Activated CD8-positive, alpha-beta memory T cell treated with anti-CD3 and anti-CD28 coated beads for 24 hours (primary cell): ENCODE measurements around the gene VAV2.

Experiments used
- DNase-seq: peaks from one replicate; pipeline ENCODE4 v3.0.0-alpha.2; 2020

VAV2 gene

DNA sequence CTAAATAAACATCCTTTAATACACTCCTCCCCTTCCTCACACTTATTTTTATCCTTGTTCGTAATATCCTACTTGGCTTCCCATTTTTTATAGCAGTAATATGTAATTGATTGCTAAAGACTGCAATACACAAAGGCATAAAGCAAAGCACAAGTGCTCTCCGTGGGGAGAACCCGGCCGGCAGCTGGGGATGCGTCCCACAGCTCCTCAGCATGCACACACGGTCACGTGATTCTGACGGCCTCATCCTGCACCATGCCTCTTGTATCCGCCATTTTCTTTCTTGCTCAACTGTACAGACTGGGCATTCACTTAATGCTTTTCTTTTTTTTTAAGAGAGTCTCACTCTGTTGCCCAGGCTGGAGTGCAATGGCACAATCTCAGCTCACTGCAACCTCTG lies 36.0 kb upstream of the VAV2 start:
- no peak for DNase-seq

DNA sequence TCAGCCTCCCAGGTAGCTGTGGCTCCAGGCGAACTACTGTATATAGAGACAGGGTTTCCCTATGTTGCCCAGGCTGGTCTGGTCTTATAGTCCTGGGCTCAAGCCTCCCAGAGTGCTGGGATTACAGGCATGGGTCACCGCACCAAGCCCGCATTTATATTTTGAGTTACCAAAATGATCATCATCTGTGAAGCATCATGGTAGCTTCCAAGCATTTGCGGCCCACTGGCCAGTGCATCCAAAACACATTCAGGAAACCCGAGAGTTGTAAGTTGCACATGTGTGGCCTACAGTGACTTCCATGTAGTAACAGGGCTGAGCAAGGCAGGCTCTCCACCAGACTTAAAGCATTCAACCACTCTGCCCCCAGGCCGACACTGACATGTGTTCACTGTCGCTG lies 35.4 kb upstream of the VAV2 start:
- no peak for DNase-seq

DNA sequence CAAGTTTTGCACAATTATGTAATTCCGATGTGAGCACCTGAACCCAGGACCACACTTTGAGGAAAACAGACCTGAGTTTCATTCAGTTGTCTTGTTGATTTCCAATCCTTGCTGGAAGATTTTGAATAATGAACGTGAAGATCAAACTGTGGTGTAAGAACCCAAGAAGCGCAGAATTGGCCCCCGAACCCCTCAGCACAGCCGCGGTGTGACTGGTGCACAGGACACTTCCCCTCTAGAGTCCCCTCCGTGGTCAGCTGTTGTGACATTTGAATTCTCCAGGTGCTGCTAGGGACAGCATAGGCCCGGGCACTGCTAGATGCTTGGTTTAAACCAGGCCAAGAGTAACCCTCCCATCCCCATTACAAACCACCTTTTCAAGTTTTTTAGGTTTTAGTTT lies 34.9 kb upstream of the VAV2 start:
- no peak for DNase-seq

DNA sequence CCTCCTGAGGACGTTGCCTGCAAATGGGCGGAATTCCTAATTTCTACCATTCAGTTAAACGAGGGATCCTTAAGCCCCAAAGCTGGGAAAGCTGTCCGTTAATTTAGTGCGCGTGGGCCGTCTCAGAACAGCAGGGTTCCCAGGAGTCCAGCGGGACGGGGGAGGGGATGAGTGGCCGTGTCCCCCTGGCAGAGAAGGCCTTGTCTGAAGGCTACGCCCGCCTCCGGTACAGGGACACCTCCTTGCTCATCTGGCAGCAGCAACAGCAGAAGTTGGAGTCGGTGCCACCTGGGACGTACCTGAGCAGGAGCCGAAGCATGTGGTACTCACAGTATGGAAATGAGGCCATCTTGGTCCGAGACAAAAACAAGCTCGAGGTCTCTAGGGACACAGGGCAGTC lies 34.5 kb upstream of the VAV2 start:
- no peak for DNase-seq

DNA sequence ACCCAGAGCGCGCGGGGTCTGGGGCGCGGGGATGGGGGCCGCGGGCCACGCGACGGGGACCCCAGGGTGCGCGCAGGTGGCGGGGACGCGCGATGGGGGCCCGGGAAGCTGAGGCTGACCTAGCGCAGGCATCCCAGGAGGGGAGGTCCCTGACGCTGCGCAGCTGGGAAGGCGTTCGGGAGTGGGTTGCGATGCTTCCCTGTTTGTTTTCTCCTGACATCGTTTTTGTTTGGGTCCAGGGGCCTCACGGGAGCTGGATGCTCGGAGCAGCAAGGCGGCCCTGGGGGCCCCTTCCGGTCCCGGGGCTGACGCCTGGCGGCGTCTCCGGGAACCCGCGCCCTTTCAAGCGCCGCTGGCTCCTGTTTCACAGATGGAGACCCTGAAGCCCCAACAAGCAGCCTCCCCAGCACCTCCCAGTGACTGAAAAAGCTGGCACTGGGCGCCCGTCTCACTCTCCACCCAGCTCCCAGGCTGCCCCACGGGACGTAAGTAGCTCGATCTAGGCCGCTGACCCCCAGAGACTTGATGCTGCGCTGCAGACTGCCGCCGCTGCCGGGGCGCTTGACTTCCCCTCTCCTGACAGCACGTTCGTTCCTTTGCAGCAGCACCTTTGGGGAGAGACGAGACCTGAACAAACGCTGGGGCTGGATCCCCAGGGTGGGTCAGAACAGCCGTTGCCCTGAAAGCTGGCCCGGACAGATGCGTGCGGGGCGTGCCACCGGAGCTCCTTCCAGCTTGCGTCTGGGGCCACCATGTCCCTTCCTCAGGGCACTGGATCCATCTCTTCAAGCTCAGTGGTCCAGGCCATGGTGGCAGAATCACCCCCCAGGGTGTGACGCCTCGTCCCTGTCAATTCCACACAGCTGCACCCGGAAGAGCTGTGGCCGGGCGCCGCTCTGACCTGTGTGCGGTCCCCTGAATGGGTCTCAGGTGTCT lies 33.8 kb upstream of the VAV2 start:
- peak; percentile 81 for DNase-seq

DNA sequence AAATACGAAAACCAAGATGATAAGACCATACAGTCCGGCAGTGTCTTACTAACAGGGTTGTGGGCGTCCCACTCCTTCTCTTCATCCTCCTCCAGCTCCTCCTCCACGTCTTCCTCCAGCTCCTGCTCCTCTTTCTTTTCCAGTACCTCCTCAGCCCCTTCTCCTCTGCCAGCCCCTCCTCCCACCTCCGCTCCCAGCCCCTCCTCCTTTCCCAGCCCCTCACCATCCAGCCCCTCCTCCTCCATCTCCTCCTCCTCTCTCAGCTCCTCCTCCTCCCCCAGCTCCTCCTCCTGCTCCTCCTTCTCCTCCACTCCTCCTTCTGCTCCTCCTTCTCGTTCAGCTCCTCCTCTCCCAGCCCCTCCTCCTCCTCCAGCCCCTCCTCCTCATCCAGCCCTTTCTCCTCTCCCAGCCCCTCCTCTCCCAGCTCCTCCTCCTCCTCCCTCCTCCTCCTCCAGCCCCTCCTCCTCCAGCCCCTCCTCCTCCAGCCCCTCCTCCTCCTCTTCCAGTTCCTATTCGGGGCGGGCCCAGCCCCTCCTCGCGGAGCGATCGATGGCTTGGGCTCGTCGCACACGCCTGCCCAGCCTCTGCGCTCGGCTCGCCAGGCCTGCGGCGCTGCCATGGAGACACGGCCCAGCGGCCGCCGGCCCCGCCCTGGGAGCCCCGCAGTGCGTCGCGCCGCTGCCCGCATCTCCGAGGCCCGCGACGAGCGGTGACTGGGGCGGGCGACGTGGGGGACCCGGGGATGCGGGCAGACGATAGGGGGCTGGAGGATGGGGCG lies 32.9 kb upstream of the VAV2 start, which contains the start of gene BRD3OS:
Gene BRD3OS (plus strand): TSS at position 654 of the 778 bp plus-strand sequence. CDS start 1,267 bp downstream, outside the sequence.
- DNase-seq = peak; percentile 91

DNA sequence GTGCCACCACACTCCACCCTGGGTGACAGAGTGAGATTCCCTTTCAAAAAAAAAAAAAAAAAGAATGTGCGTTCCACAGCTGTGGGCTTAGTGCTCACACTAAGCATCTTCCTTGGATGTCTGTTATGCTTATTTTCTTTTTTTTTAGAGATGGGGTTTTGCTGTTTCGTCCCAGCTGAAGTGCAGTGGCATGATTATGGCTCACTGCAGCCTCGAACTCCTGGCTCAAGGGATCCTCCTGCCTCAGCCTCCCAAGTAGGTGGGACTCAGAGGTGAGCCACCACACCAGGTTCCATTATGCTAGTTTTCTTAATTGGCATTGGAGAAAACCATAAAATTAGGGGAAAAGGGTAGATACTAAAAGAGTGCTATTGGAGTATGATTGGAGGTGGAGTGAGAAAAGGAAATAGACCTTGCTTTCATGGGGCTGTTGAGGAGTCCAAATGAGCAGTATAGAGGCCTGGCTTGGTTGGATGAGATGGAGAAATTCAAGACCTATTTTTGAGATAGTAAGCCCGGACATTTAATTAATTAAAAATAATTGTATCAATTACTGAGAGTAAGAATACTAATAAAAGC lies 32.2 kb upstream of the VAV2 start:
- DNase-seq = no peak

DNA sequence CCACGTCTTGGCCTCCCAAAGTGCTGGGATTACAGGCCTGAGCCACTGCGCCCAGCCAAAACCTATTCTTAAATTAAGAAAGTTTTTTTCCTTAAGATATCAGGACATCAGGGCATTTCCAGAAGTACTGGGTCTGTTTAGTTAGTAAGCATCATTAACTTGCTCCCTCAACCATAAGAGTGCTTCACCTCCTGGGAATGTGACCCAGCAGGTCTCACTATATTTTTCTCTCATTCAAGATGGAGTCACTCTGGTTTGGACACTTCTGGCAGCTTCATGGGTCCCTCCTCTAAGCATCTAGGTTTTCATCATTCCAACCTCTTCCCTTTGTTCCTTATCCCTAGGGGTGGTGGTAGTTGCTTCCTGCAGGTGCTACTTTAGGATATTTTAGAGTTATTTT lies 22.8 kb upstream of the VAV2 start:
- no peak for DNase-seq

DNA sequence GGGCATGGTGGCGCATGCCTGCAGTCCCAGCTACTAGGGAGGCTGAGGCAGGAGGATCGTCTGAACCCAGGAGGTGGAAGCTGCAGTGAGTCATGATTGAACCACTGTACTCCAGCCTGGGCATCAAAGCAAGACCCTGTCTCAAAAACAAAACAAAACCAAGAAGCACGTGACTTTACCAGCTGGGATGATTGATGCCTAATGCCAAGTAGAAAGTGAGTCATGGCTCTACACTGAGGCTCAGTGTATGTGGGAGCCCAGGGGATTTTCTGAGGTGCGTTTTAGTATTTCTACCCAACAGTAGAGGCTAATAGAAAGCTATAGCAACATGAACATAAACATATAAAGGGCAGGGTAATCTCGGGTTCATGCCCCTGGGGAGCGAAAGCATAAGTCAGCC lies 19.3 kb upstream of the VAV2 start:
- DNase-seq = no peak

DNA sequence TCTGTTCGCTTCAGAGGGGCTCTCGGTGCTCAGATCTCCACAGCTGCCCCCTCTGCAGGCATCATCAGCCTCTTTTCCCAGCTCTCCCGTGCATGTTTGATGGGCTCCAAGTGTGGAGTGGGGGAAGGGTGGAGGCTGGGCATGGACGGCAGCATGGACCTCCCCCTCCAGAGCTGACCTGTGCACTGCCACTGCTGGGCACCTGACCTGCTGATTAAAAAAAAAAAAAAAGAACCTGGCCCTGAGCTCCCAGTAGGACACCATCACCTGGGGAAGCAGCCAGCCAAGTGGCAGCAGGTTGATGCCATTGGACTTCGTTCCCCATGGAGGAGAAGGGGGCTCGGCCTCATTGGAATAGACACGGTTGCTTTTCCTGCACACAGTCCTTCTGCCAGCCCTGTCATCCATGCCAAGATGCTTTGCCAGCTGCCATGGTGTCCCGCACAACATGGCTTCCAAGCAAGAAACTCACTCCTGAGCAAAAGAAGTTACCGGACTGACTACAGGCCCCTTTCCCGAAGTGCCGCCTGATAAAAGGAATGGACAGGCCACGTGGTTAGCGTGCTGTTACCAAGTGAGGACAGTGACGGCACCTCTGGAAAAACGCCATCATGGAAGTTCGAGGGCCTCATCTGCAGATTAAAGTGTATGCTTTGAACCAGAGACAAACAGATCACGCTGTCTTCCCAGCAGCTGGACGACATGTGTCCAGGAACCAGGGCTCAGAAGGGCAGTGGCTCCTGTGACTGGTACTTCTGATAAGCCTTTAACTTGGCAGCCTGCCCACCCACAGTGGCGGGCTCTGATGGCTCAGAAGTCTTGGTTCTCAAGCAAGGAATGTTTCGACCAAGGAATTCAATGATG lies 18.4 kb upstream of the VAV2 start:
- DNase-seq = no peak

DNA sequence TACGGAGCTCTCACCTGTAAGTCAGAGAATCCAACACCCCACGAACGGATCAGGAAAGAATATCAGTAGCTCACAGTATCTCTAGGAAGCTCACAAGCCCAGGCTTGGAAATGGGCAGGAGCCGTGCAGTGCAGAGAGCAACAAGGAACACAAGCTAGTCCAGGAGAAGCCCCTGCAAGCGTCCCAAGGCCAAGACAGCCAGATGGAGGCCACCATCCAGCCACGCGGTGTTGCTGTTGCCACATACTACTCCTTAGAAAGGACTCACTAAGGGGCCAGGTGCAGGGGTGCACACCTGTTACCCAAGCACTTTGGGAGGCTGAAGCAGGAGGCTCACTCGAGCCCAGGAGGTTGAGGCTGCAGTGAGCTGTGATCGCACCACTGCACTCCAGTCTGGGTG lies 15.4 kb upstream of the VAV2 start:
- no peak for DNase-seq

DNA sequence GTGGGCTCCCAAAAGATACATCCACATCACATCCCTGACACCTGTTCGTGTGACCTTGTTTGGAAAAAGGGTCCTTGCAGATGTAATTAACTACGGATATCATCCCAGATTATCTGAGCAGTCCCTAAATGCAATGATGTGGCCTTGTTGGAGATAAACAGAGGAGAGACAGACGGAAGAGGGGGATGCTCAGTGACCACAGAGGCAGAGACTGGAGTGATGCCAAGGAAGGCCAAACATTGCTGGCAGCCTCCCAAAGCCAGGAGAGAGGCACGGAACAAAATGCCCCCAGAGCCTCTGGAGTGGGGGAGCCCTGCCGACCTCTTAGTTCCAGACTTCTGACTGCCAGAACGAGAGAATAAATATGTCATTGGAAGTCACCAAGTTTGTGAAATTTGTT lies 15.0 kb upstream of the VAV2 start:
- no peak for DNase-seq

DNA sequence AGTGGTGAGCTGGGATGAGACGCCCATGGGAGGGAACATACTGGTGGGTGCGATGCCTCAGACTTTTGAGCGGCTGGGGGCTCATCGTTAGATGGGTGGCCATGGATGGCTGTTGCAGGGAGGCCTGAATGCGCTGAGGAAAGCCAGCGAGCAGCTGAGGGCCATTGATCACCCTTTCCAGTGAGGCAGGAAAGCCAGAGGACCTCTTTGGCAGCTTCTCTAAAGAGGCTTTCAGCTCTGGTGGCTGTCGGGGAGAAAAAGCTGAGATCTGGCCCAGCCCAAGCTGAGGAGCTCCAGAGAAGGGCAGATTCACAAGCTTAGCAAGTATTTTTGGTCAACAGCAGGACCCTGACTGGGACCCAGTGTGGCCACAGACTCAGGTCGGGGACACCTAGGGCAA lies 13.3 kb upstream of the VAV2 start:
- DNase-seq = no peak

DNA sequence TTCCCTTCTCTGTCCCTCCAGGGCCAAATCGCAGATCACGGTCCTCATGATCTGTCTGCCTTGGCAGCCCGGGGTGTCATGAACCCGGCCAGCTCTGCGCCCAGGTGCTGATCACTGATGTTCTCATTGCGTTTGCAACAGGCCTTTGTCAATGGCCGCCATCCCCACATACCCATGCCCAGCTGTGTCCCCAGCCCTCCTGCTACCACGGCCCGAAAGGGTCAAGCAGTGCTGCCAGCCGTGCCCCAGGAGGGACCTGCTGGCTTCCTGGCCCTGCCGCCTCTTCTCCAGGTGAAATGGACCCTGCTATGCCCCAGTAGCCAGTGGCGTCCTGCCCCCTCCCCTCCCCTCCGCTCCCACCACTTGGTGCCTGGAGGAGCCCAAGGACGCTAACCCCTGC lies 12.8 kb upstream of the VAV2 start:
- no peak for DNase-seq

DNA sequence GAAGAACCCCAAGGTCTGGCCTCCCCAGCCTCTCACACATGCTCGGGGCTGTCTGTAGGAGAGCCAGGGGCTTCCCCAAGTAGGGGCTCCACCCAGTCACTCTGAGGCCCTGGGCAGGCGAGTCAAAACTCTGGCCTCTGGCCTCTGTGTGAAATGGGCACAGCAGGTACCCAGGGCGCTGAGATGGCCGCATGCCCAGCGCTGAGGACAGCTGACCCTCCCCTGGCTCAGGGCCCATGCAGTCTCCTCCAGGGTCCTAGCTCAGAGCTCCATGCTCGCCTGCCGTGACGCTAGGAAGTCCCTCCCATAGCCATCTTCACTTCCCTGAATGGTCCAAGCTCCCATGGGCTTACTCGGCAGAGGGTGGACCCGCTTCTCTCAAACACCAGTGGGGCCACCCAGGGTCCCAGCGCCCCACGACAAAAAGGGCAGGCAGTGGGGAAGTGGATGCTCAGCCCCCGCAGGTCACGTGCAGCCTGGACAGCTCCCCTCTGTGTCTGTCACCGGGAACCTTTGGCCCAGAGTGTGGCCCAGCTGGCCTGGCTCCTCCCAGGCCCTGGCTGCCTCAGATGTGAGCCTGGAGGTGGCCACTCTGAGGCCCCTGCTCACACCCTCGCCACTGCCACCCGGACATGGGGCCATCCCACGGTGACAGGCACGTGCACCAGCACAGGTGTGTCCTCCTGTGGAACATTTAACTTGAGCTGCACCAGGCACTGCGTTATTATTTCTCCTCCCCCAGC lies 12.2 kb upstream of the VAV2 start:
- no peak for DNase-seq

DNA sequence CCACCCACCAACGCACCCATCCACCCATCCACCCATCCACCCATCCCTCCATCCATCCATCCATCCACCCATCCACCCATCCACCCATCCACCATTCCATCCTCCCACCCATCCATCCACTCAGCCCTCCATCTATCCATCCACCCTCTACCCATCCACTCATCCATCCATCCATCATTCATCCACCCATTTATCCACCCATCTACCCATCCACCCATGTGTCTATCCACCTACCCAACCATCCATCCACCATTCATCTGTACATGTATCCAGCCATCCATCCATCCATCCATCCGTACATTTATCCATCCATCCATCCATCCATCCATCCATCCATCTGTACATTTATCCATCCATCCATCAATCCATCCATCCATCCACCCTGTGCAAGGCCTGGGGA lies 11.1 kb upstream of the VAV2 start:
- DNase-seq = no peak

DNA sequence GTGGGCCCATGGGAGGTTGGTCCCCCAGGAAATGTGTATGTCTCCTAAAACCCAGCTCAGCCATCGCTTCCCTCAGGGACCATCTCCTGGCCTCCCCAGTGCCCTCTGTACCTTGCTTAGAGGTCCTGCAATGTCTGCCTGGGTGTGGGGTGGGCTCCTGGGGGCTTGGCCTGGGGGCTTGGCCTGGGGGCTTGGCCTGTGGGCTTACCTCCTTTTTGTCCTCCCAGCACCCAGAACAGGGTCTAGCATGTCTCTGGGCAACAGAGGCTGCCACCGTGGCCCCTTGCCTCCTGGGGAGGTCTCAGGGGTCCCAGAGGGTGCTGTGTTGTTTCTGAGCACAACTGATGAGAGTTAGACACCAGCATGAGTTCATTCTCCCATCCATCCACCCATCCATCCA lies 10.7 kb upstream of the VAV2 start:
- no peak for DNase-seq

DNA sequence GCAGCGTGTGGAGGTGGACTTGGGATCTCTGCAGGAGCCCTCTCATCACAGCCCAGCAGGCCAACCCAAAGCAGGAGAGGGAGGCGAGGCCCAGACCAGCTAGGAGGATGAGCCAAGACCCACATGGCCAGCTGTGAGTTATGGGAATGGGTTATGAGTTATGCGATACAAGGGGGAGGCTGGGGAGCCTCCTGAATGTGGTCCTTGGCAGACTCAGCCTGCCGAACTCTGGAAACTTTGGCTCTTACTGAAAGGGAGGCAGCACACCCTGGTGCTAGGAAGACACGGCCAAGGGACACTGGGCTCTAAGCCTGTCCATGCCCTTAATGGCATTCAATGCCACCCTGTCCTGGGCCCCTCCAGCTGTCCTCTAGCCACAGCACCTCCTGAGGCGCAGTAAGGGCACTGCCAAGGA lies 7.7 kb upstream of the VAV2 start:
- no peak for DNase-seq

DNA sequence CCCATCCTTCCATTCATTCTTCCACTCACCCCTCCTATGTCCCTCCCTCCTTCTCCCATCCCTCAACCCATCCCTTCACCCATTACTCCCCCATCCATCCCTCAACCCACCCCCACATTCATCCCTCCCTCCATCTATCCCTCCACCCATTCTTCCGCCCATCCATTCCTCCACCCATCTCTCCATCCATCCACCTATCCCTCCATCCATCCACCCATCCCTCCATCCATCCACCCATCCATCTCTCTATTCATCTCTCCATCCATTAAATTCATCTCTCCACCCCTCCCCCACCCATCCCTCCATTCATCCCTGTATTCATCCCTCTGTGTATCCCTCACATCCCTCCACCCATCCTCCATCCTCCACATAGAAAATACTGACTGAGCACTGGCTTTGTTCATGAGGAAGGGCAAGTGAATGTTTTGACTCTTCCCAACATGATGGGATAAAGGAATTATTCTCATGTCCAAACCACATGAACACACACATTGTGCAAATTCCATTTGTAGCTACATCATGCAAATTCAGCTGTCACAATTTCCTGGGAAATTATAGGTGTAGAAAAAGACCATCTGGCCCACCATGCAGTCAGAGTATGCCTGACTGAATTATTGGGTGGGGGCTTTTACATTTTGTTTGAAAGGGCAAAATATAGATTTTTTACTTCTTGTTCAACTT lies 6.9 kb upstream of the VAV2 start:
- no peak for DNase-seq

DNA sequence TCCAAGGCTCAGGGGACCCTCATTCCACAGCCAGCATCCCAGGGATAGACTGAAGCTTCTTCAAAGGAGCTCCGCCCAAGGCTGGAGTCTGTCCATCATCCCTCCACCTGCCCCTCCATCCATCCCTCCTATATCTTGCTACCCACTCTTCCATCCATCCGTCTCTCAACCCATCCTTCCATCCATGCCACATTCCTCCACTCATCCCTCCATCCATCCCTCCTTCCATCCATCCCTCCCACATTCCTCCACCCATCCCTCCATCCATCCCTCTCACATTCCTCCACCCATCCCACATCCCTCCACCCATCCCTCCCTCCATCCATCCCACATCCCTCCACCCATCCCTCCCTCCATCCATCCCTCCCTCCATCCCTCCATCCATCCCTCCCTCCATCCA lies 5.5 kb upstream of the VAV2 start:
- DNase-seq = no peak
